DOHH2 (cell line): ENCODE results near the gene FHOD1.

Source experiments
- H3F3A ChIP-seq: fragments of 200-600 bp; sonication (generic), shearing (Covaris generic); 2 replicates; pipeline ENCODE4 v1.6.0; 2016; ENCODE audit warnings: antibody characterized with exemption, mild to moderate bottlenecking; ENCODE audit not compliant: control insufficient read depth, insufficient read depth
- H3K27ac ChIP-seq: fragments of 200-600 bp; sonication (generic); 2 replicates; pipeline ENCODE4 v1.5.1; 2014; ENCODE audit warnings: low read depth, mild to moderate bottlenecking, low read length, moderate library complexity
- H3K27me3 ChIP-seq: fragments of 200-600 bp; sonication (generic); 2 replicates; pipeline ENCODE4 v1.6.1; 2014; ENCODE audit warnings: mild to moderate bottlenecking, low read length, mixed read lengths; ENCODE audit not compliant: control insufficient read depth
- H3K36me3 ChIP-seq: fragments of 200-600 bp; sonication (generic); 2 replicates; pipeline ENCODE4 v1.6.1; 2014; ENCODE audit warnings: mild to moderate bottlenecking, low read length, moderate library complexity, mixed read lengths; ENCODE audit not compliant: control insufficient read depth
- H3K4me1 ChIP-seq: fragments of 200-600 bp; sonication (generic); 2 replicates; pipeline ENCODE4 v1.6.1; 2014; ENCODE audit warnings: mild to moderate bottlenecking, low read length, mixed read lengths; ENCODE audit not compliant: control insufficient read depth
- H3K4me2 ChIP-seq: fragments of 200-600 bp; sonication (generic); 2 replicates; pipeline ENCODE4 v1.6.0; 2014; ENCODE audit warnings: mild to moderate bottlenecking, low read length, moderate library complexity
- H3K4me3 ChIP-seq: fragments of 200-600 bp; sonication (generic); 2 replicates; pipeline ENCODE4 v1.5.1; 2014; ENCODE audit warnings: mild to moderate bottlenecking, low read length, mixed read lengths
- H3K79me2 ChIP-seq: fragments of 200-600 bp; sonication (generic); 2 replicates; pipeline ENCODE4 v1.6.1; 2014; ENCODE audit warnings: mild to moderate bottlenecking, low read length, mixed read lengths; ENCODE audit not compliant: control insufficient read depth
- H3K9me2 ChIP-seq: fragments of 200-600 bp; sonication (generic); replicated peaks from 2 replicates; pipeline ENCODE4 v1.6.1; 2014; ENCODE audit warnings: mild to moderate bottlenecking, low read length, mixed read lengths; ENCODE audit not compliant: control insufficient read depth
- H3K9me3 ChIP-seq: fragments of 200-600 bp; sonication (generic); 2 replicates; pipeline ENCODE4 v1.6.1; 2014; ENCODE audit warnings: antibody characterized with exemption, low read length, mixed read lengths; ENCODE audit not compliant: control insufficient read depth, insufficient read depth
- H4K20me1 ChIP-seq: fragments of 200-600 bp; sonication (generic); 2 replicates; pipeline ENCODE4 v1.6.0; 2014; ENCODE audit warnings: low read depth, mild to moderate bottlenecking, antibody characterized with exemption, low read length, moderate library complexity; ENCODE audit not compliant: control insufficient read depth, insufficient read depth
- EZH2phosphoT487 ChIP-seq: fragments of 200-600 bp; sonication (generic); IDR thresholded peaks from 2 replicates; pipeline ENCODE4 v1.6.1; 2017; ENCODE audit warnings: borderline replicate concordance, mild to moderate bottlenecking, antibody characterized with exemption, low read length, moderate library complexity, mixed read lengths
- TF ChIP-seq, protein P1 (sequence below): fragments of 200-600 bp; sonication (generic); IDR thresholded peaks from one replicate; pipeline ENCODE4 v1.5.1; 2014; ENCODE audit warnings: antibody characterized with exemption, mild to moderate bottlenecking, low read depth, low read length; ENCODE audit not compliant: poor library complexity, severe bottlenecking

Gene FHOD1

DNA sequence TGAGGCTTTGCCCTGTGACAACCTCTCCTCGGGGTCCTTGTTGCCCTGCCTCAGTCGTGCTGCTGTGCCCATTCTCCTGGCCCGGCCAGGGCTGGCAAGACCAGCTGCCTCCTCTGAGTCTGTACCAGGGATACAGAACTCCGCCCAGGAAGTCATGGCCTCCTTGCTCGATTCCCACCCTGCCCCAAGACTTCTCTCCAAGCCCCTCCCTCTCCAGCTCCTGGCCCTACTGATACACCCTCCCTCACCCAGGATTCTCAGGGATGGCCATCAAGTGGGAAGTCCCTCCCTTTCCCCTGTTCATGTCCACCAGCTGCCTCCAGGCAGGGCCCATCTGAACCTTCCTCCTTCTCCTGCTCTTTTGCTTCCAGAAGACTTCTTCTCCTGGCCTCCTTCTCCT is 31.6 kb downstream of the FHOD1 start:
- TF ChIP-seq EZH2phosphoT487 = no peak
- TF ChIP-seq, protein P1, sequence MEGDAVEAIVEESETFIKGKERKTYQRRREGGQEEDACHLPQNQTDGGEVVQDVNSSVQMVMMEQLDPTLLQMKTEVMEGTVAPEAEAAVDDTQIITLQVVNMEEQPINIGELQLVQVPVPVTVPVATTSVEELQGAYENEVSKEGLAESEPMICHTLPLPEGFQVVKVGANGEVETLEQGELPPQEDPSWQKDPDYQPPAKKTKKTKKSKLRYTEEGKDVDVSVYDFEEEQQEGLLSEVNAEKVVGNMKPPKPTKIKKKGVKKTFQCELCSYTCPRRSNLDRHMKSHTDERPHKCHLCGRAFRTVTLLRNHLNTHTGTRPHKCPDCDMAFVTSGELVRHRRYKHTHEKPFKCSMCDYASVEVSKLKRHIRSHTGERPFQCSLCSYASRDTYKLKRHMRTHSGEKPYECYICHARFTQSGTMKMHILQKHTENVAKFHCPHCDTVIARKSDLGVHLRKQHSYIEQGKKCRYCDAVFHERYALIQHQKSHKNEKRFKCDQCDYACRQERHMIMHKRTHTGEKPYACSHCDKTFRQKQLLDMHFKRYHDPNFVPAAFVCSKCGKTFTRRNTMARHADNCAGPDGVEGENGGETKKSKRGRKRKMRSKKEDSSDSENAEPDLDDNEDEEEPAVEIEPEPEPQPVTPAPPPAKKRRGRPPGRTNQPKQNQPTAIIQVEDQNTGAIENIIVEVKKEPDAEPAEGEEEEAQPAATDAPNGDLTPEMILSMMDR = no peak
- Histone ChIP-seq H3K4me1 (no peaks in the 10 kb centered on the region), H4K20me1 (no peaks in the 10 kb centered on the region), H3K27me3 (peaks cover 3% of the 10 kb centered on the region; the same call in 1 of the 2 replicates), H3K4me2 (no peak overlapping the region), H3K27ac (no peak overlapping the region), H3K9me2 (no peaks in the 10 kb centered on the region), H3K4me3 (no peak overlapping the region), H3K36me3 (no peaks in the 10 kb centered on the region), H3F3A (no peaks in the 10 kb centered on the region), H3K9me3 (no peaks in the 10 kb centered on the region), H3K79me2 (no peaks in the 10 kb centered on the region)

DNA sequence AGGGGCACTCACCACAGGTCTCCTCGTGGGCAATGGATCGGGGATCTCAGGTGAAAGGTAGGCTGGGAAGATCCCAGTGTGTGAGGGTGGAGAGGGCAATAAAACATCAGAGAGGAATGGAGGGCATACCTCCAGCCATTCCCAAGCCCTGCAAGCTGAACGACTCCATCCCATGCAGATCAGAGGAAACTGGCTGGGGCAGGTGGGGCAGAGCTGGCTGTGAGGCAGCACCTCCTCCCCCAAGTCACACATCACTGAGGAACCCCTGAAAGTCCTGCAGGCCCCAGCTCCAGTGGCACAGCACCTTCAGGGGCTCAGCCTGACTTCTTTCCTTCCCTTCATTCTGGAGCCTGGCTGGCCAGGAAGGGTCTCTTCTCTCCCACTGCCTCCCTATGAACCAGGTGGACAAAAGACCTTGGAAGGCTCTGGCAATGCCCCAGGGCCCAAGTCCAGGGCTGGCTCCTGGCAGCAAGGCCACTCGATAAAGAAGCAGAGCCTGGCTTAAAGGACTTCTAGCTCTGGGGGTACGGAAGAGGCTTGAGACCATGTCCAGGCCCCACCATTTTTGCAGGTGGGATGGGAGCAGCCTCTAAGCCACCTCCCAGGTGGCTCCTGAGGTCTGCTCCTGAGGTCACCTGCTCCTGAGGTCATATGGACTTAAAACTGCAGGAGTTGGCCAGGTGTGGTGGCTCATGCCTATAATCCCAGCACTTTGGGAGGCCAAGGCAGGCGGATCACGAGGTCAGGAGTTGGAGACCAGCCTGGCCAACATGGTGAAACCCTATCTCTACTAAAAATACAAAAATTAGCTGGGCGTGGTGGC is 33.9 kb downstream of the FHOD1 start:
- no peak overlapping the region for H3K27ac ChIP-seq
- no peaks in the 10 kb centered on the region for H3K4me1 ChIP-seq
- H3K36me3 ChIP-seq = no peaks in the 10 kb centered on the region
- peaks cover 3% of the 10 kb centered on the region; the same call in 1 of the 2 replicates for H3K27me3 ChIP-seq
- TF ChIP-seq, protein P1 = no peak
- no peak for TF ChIP-seq EZH2phosphoT487
- H3K9me2 ChIP-seq = no peaks in the 10 kb centered on the region
- H3F3A ChIP-seq = no peaks in the 10 kb centered on the region
- H3K9me3 ChIP-seq = no peaks in the 10 kb centered on the region
- H3K4me3 ChIP-seq = no peak overlapping the region
- H3K4me2 ChIP-seq = no peak overlapping the region
- no peaks in the 10 kb centered on the region for H3K79me2 ChIP-seq
- no peaks in the 10 kb centered on the region for H4K20me1 ChIP-seq

DNA sequence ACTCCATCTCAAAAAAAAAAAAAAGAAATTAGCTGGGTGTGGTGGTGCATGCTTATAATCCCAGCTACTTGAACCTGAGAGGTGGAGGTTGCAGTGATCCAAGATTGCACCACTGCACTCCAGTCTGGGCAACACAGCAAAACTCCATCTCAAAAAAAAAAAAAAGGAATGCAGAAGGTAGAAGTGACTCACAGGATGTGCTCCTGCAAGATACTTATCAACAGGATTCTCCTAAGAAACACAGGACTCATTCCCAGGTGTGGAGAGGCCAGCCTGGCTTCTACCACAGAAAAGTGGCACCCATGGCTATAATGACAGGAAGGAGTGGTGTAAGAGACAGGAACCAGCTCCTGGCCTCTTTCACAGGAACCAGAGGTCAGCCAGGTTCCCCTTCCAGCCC is 34.5 kb downstream of the FHOD1 start:
- TF ChIP-seq, protein P1 = no peak
- TF ChIP-seq EZH2phosphoT487 = no peak
- no peaks in the 10 kb centered on the region for H3K9me2 ChIP-seq
- H3F3A ChIP-seq = no peaks in the 10 kb centered on the region
- H3K4me3 ChIP-seq = no peak overlapping the region
- no peaks in the 10 kb centered on the region for H3K9me3 ChIP-seq
- H3K4me2 ChIP-seq = no peak overlapping the region
- no peaks in the 10 kb centered on the region for H3K36me3 ChIP-seq
- no peak overlapping the region for H3K27ac ChIP-seq
- peaks cover 3% of the 10 kb centered on the region; the same call in 1 of the 2 replicates for H3K27me3 ChIP-seq
- no peaks in the 10 kb centered on the region for H3K4me1 ChIP-seq
- H4K20me1 ChIP-seq = no peaks in the 10 kb centered on the region
- no peaks in the 10 kb centered on the region for H3K79me2 ChIP-seq
